ENCODE measurements around the gene OR10Z1. TPM values are rescaled to one million over a fixed set of nuclear protein-coding genes. Genes with fewer than 3 reads are reported as not detected.

Gene OR10Z1
- total RNA-seq, 1 donor, result 0.31 TPM

DNA sequence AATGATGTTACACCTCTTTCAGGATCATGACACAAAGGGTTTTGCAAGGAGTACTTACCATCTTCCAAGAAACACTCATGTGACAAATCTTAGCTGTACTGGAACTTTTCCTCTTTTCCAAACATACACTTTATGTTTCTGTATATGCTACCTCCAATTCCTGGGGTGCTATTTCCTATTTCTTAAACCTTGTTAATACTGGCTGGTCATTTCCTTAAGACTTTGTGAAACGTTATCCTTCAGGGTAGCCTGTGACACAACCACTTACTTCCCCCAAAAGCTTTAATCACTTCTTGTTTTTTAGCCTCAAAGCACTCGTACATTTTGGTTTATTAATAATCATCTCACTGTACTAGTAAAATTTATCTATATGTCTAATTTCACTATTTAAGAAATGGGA, 39.4 kb downstream of the OR10Z1 start:
- H3K4me3 ChIP-seq (ENCODE audit: low read length), result no peak overlapping the region
- no peaks in the 10 kb centered on the region for H3K9me3 ChIP-seq (ENCODE audit: low read depth, low read length)
- H3K4me1 ChIP-seq (ENCODE audit: insufficient read depth, low read length), result peaks cover 34% of the 10 kb centered on the region
- no peaks in the 10 kb centered on the region for H3K27me3 ChIP-seq (ENCODE audit: insufficient read depth, low read length)

GRCh38 chr1:158646465-158646864, 41.4 kb downstream of the OR10Z1 start:
- Histone ChIP-seq H3K9me3 (ENCODE audit: low read depth, low read length) (no peaks in the 10 kb centered on the region), H3K4me1 (ENCODE audit: insufficient read depth, low read length) (peaks cover 34% of the 10 kb centered on the region), H3K27me3 (ENCODE audit: insufficient read depth, low read length) (no peaks in the 10 kb centered on the region), H3K4me3 (ENCODE audit: low read length) (no peak overlapping the region)

DNA sequence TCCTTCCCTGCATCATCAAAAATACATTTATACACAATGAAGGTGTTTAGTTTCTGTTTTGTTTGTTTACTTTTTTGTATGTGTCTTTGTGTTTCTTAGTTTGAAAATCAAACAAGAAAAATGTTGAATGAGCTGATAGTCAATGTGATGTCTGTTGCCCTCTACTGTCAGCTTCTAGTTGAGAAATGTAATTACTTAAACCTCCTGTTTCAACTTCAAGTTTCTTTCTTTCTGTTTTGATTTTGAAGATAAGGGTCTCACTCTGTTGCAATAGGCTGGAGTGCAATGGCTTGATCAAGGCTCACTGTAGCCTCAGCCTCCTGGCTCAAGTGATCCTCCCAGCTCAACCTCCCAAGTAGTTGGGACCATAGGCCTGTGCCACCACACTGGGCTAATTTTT, 44.0 kb downstream of the OR10Z1 start:
- Histone ChIP-seq H3K9me3 (ENCODE audit: low read depth, low read length) (no peaks in the 10 kb centered on the region), H3K4me1 (ENCODE audit: insufficient read depth, low read length) (peaks cover 32% of the 10 kb centered on the region), H3K27me3 (ENCODE audit: insufficient read depth, low read length) (no peaks in the 10 kb centered on the region), H3K4me3 (ENCODE audit: low read length) (no peak overlapping the region)

DNA sequence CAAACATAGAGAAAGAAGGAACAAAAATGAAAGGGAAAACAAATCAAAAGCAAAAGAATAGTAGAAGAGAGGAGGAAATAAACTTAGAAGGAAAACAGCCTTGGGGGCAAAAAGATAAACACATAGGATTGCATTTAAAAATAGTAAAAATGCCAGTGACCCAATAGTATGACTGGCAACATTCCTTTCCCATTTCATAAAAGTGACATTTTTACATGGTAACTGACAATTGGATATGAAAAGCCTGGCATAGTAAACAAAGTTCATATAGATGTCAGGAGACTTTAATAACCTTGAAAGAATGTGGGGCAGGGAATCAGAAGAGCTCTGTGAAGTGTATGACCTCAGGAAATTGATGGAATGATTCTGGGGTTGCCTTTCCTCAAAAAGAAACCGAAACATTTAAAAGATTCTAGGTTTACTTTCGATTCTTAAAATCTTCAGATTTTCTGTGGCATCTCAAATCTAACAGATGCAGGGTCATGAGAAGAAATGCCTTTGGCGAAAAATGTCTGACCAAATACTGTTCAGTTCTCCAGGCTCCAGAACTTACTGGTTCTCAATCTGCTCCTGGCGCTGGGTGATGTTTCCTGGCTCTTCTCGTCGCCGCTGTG, 47.8 kb downstream of the OR10Z1 start:
- Histone ChIP-seq H3K4me3 (ENCODE audit: low read length) (no peak overlapping the region), H3K27me3 (ENCODE audit: insufficient read depth, low read length) (no peaks in the 10 kb centered on the region), H3K4me1 (ENCODE audit: insufficient read depth, low read length) (peaks cover 10% of the 10 kb centered on the region), H3K9me3 (ENCODE audit: low read depth, low read length) (no peaks in the 10 kb centered on the region)

DNA sequence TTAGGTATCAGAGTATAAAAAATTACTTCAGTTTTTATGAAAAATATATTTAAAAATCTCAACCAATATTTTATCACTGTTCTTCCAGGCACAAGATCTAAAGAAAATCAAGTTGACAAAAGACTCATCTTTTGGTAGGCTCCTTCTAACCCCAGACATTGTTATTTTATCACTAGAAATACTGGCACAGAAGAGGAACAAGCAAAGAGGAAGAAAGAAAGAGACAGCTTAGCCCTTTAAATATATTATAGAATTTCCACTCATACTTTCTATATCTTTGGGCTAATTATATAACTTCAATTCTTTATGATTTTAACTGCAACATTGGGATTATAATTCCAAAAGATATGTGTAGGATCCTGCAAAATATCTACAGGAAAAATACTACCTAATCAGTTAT, 49.0 kb downstream of the OR10Z1 start:
- Histone ChIP-seq H3K4me1 (ENCODE audit: insufficient read depth, low read length) (peaks cover 10% of the 10 kb centered on the region), H3K4me3 (ENCODE audit: low read length) (no peak overlapping the region), H3K27me3 (ENCODE audit: insufficient read depth, low read length) (no peaks in the 10 kb centered on the region), H3K9me3 (ENCODE audit: low read depth, low read length) (no peaks in the 10 kb centered on the region)

GRCh38 chr1:158654571-158654970, 49.5 kb downstream of the OR10Z1 start:
- Histone ChIP-seq H3K9me3 (ENCODE audit: low read depth, low read length) (no peaks in the 10 kb centered on the region), H3K4me1 (ENCODE audit: insufficient read depth, low read length) (peaks cover 10% of the 10 kb centered on the region), H3K4me3 (ENCODE audit: low read length) (no peak overlapping the region), H3K27me3 (ENCODE audit: insufficient read depth, low read length) (no peaks in the 10 kb centered on the region)

Other genes with a start within 250 kb of the OR10Z1 start
- not detected for gene OR10T2, start 205.8 kb upstream of the OR10Z1 start, total RNA-seq
- not detected for gene OR10K2, start 179.0 kb upstream of the OR10Z1 start, total RNA-seq
- not detected for gene OR10K1, start 143.4 kb upstream of the OR10Z1 start, total RNA-seq
- gene OR10R2, start 133.0 kb upstream of the OR10Z1 start, total RNA-seq, result not detected
- gene OR6Y1, start 50.9 kb upstream of the OR10Z1 start, total RNA-seq, result not detected
- gene OR6P1, start 34.7 kb upstream of the OR10Z1 start, total RNA-seq, result not detected
- not detected for gene OR10X1, start 25.4 kb upstream of the OR10Z1 start, total RNA-seq
- not detected for gene SPTA1, start 81.4 kb downstream of the OR10Z1 start, total RNA-seq
- gene OR6K2, start 95.4 kb downstream of the OR10Z1 start, total RNA-seq, result not detected
- gene OR6K3, start 115.5 kb downstream of the OR10Z1 start, total RNA-seq, result not detected
- gene OR6K6, start 149.5 kb downstream of the OR10Z1 start, total RNA-seq, result not detected
- gene OR6N1, start 166.9 kb downstream of the OR10Z1 start, total RNA-seq, result under 0.01 TPM
- not detected for gene OR6N2, start 175.9 kb downstream of the OR10Z1 start, total RNA-seq
- gene MNDA, start 226.1 kb downstream of the OR10Z1 start, total RNA-seq, result 31.8 TPM